ENCODE measurements around the gene ISLR. TPM values are rescaled to one million over a fixed set of nuclear protein-coding genes. Genes with fewer than 3 reads are reported as not detected.

The ISLR gene
- total RNA-seq, 1 donor from 2014 or later: not detected

- no peak for DNase-seq (ENCODE audit: low read depth)
- no peak overlapping the region for H3K4me3 ChIP-seq (ENCODE audit: low read depth, low read length)
- TF ChIP-seq, protein P1, sequence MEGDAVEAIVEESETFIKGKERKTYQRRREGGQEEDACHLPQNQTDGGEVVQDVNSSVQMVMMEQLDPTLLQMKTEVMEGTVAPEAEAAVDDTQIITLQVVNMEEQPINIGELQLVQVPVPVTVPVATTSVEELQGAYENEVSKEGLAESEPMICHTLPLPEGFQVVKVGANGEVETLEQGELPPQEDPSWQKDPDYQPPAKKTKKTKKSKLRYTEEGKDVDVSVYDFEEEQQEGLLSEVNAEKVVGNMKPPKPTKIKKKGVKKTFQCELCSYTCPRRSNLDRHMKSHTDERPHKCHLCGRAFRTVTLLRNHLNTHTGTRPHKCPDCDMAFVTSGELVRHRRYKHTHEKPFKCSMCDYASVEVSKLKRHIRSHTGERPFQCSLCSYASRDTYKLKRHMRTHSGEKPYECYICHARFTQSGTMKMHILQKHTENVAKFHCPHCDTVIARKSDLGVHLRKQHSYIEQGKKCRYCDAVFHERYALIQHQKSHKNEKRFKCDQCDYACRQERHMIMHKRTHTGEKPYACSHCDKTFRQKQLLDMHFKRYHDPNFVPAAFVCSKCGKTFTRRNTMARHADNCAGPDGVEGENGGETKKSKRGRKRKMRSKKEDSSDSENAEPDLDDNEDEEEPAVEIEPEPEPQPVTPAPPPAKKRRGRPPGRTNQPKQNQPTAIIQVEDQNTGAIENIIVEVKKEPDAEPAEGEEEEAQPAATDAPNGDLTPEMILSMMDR (conservative IDR thresholded peaks at IDR 0.05; ENCODE audit: low read depth, low read length): peak; percentile 19
Observed at GRCh38 chr15:74132681-74133651, 40.5 kb upstream of the ISLR start.

DNA sequence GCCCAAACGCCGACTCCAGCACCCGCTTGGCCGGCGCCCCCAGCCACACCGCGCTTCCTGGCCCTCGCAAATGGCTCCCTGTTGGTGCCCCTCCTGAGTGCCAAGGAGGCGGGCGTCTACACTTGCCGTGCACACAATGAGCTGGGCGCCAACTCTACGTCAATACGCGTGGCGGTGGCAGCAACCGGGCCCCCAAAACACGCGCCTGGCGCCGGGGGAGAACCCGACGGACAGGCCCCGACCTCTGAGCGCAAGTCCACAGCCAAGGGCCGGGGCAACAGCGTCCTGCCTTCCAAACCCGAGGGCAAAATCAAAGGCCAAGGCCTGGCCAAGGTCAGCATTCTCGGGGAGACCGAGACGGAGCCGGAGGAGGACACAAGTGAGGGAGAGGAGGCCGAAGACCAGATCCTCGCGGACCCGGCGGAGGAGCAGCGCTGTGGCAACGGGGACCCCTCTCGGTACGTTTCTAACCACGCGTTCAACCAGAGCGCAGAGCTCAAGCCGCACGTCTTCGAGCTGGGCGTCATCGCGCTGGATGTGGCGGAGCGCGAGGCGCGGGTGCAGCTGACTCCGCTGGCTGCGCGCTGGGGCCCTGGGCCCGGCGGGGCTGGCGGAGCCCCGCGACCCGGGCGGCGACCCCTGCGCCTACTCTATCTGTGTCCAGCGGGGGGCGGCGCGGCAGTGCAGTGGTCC, 39.7 kb upstream of the ISLR start:
- H3K4me3 ChIP-seq (ENCODE audit: low read depth, low read length): no peak overlapping the region
- TF ChIP-seq, protein P1 (conservative IDR thresholded peaks at IDR 0.05; ENCODE audit: low read depth, low read length): no peak
- no peak for DNase-seq (ENCODE audit: low read depth)

DNA sequence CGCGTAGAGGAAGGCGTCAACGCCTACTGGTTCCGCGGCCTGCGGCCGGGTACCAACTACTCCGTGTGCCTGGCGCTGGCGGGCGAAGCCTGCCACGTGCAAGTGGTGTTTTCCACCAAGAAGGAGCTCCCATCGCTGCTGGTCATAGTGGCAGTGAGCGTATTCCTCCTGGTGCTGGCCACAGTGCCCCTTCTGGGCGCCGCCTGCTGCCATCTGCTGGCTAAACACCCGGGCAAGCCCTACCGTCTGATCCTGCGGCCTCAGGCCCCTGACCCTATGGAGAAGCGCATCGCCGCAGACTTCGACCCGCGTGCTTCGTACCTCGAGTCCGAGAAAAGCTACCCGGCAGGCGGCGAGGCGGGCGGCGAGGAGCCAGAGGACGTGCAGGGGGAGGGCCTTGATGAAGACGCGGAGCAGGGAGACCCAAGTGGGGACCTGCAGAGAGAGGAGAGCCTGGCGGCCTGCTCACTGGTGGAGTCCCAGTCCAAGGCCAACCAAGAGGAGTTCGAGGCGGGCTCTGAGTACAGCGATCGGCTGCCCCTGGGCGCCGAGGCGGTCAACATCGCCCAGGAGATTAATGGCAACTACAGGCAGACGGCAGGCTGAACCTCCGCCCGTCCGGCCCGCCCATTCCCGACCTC, 39.0 kb upstream of the ISLR start:
- TF ChIP-seq, protein P1 (conservative IDR thresholded peaks at IDR 0.05; ENCODE audit: low read depth, low read length): peak; percentile 69
- DNase-seq (ENCODE audit: low read depth): no peak
- no peak overlapping the region for H3K4me3 ChIP-seq (ENCODE audit: low read depth, low read length)

DNA sequence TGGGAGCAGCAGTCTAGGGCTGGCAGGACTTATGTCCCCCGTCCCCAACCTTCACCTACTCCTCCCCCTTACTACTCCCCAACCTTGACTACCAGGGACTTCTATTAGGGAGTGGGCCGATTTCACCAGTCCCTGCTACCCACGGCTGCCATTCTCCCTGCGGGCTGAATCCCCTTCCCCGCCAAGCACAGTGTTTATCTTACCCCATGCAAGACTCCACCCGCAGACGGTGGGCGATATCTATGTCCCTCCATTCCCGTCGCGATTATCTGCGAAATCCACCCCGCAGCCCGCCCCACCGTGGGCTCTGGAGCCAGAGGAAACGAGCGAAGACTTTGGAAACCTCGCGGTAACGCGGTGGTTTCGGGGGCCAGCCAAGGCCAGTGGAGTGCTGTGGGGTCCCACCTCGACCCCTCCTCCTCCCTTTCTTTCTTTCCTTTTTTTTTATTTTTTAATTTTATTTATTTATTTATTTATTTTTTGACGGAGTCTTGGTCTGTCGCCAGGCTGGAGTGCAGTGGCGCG, 38.4 kb upstream of the ISLR start:
- H3K4me3 ChIP-seq (ENCODE audit: low read depth, low read length): no peak overlapping the region
- TF ChIP-seq, protein P1 (conservative IDR thresholded peaks at IDR 0.05; ENCODE audit: low read depth, low read length): no peak
- DNase-seq (ENCODE audit: low read depth): no peak

DNA sequence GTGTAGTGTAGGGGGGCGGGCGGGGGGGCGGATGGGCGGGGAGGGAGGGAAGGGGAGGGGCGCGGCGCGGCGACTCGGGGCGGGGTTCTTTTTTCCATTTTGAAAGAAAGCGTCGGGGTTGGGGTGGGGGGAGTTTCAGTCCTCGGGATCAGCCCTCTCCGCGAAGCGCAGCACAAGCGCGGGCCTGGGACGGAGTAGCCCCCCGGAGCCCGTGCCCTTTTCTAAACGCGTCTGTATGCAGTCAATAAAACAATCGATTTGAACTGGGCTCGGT, 37.0 kb upstream of the ISLR start:
- TF ChIP-seq, protein P1 (conservative IDR thresholded peaks at IDR 0.05; ENCODE audit: low read depth, low read length): no peak
- H3K4me3 ChIP-seq (ENCODE audit: low read depth, low read length): peak overlapping the region; percentile 41
- DNase-seq (ENCODE audit: low read depth): no peak

- peak overlapping the region; percentile 41 for H3K4me3 ChIP-seq (ENCODE audit: low read depth, low read length)
- TF ChIP-seq, protein P1 (conservative IDR thresholded peaks at IDR 0.05; ENCODE audit: low read depth, low read length): no peak
- no peak for DNase-seq (ENCODE audit: low read depth)
Observed at GRCh38 chr15:74136814-74137536, 36.5 kb upstream of the ISLR start.

Measured in epithelial cell of proximal tubule (primary cell).